Activated CD8-positive, alpha-beta memory T cell treated with anti-CD3 and anti-CD28 coated beads, Interleukin-2, amount 50 U/mL, for 24 hours (primary cell): ENCODE measurements around the gene FAU.

Experiments used
- DNase-seq: peaks from one replicate; pipeline ENCODE4 v3.0.0-alpha.2; 2020; ENCODE audit errors: extremely low read depth

The FAU gene

DNA sequence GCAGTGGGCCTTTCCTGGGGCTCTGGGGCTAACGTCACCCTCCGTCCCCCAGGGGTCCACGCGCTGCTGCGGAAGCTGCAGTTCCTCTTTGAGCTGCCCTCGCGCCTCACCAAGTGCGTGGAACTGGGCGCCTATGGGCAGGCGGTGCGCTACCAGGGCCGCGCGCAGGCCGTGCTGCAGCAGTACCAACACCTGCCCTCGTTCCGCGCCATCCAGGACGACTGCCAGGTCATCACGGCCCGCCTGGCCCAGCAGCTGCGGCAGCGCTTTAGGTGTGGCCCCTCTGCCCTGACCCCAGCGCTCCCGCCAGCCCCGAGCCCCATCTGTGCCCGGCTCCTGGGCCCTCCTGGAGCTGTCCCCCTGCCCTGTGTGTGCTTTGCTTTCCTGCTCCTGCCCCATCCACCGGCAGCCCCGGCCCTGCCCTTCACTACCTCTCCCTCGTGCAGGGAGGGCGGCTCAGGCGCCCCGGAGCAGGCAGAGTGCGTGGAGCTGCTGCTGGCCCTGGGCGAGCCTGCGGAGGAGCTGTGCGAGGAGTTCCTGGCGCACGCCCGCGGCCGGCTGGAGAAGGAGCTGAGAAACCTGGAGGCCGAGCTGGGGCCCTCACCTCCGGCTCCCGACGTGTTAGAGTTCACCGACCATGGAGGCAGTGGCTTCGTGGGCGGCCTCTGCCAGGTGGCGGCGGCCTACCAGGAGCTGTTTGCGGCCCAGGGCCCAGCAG is 14.0 kb downstream of the FAU start:
- DNase-seq = no peak

DNA sequence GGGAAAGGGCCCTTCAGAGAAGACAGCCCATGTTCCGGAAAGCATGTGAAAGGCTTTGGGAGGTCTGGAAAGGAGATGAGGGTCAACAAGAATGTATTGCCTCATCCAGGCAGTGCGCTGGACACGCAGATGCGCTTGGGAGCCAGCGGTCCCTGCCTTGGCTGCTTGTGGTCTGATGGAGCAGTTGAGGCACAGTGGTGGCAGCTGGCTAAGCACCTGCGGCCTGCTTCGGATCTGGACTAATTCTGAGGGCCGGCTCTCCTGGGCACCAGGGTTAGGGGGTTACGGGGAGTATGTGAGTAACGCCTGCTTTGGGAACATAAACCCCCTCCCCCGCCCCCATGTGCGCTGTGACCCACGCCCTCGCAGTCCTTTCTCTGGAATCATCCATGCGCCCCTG is 14.9 kb downstream of the FAU start:
- no peak for DNase-seq

DNA sequence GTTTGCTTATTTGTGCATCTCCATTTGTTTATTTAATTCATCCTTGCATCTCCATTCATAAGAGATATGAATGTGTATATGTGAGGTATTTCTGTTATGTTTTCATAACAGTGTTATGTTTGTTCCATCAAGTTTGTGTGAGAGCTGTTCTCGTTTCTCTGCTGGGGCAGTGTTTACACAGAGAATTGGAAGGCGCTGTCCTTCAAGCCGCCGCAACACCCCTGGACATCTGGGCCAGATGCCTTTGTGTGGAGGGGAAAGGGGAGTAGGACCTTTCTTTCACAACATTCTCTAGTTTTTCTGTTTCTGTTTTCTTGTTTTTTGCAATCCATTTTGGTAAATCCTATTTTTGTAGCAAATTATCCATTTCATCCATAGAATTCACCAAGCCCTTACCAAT is 17.3 kb downstream of the FAU start:
- no peak for DNase-seq

DNA sequence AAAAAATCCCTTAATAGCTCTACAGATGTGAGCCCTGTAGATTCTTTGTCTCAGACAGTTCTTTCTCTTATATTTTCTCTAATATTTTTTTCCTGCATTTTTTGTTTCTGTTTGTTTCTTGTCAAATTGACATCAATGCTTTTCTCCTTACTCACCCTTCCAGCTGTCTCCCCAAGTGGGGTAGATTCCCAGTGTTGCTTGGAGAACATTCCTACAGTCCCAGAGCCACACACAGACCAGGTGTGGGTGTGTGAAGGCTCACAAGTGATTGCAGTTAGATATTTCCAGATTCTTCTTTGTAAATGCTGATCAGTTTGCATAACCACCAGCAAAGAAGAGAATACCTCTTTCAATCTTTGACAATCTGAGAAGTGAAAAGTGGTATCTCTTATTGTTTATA is 18.5 kb downstream of the FAU start:
- no peak for DNase-seq

DNA sequence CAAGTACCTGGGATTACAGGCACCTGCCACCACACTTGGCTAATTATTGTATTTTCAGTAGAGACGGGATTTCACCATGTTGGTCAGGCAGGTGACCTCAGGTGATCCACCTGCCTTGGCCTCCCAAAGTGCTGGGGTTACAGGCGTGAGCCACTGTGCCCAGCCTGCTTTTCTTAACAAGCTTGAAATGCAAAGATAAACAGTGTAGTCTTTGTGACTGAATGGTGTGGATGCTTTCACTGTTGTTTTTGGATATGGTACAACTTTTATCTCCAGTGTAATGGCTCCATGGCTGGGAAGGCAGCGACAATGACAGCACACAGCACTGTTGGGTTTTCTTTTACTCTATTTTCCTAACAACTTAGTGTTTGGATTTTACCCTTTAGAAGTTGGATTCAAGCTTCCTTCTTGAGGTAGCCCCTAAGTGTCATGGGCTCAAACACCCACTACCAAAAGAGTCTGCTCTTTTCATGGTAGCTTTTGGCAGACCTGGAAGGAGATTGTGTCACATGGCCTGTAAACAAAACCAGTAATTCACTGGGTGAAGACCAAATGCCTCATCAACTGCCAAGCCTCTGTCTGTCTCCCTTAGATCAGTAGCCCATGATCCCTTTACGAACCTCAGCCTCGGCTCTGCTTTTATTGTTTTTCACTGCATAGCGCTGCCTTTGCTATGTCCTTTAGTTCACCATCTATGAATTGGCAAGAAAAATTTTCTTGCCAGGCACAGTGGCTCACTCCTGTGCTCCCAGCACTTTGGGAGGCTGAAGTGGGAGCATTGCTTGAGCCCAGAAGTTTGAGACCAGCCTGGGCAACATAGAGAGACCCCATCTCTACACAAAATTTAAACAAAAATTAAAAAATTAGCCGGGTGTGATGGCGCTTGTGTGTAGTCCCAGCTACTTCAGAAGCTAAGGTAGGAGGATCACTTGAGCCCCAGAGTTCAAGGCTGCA is 19.5 kb downstream of the FAU start:
- no peak for DNase-seq

DNA sequence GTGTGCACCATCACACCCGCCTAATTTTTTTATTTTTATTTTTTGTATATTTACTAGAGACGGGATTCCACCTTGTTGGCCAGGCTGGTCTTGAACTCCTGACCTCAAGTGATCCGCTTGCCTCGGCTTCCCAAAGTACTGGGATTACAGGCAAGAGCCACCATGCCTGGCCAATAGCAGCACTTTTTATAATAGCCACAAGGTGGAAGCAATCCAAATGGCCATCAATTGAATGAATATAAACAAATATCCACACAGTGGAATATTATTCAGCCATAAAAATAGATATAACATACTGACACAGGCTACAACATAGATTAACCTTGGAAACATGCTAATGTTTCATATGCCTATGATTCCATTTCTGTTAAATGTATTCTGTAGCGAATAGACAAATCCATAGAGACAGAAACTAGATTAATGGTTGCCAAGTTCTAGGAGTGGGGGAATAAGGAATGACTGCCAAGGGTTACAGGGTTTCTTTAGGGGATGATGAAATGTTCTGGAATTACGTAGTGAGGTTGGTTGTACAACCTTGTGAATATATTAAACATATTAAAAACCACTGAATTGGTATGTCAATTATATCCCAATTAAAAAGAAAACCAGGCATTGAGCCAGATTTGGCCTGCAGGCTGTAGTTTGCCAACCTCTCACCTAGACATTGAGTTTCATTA is 21.1 kb downstream of the FAU start:
- DNase-seq = no peak

DNA sequence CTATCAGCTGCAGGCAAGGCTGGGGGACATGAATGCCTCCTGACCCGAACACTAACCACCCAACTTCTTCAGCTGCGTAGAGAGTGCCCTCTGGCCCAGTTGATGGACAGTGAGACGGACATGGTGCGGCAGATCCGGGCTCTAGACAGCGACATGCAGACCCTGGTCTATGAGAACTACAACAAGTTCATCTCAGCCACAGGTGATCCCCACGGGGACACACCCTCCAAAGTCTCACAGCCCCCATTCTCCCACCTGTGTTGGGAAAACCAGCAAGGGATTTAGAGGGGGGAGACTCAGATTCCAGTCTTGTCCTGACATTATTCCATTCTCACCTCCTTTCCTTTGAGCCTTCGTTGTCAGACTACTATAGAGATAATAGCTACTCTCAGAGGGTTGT is 25.0 kb downstream of the FAU start:
- DNase-seq = no peak

DNA sequence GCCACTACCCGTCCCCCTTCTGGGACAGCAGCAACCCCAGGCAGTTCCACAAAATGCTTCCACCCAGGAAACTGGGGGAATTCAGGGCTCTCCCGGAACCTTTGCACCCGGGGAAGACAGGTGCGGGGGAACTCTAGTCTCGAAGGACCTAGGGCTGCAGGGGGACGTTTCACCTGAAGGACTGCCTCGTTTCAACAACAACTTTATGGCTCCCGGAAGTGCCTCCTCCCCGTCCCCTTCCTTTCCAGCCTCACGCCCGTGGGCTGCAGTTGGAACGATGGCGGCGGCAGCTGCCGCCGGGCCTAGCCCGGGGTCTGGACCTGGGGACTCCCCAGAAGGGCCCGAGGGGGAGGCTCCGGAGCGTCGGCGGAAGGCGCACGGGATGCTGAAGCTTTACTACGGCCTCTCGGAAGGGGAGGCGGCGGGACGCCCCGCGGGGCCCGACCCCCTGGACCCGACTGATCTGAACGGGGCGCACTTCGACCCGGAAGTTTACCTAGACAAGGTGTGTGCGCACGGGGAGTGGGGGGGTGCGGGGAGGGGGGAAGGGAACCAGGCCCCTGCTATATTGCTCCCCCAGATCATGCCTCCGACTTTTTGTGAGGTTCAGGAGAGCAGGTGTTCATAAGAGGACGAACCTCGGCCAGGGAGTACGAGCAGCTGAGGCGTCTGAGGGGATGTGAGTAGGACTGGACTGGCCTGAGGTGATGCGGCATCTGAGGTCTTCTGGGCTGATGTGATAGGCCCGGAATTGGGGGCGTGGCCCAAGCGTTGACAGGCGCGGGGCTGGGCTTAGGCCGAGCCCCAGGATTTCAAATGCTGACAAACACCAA is 25.7 kb downstream of the FAU start, which contains the start of gene VPS51:
Gene VPS51, plus strand, starts transcription at position 241 of the 833 bp plus-strand sequence. Its CDS starts 37 bp downstream, at position 278.
- DNase-seq = peak; percentile 65

DNA sequence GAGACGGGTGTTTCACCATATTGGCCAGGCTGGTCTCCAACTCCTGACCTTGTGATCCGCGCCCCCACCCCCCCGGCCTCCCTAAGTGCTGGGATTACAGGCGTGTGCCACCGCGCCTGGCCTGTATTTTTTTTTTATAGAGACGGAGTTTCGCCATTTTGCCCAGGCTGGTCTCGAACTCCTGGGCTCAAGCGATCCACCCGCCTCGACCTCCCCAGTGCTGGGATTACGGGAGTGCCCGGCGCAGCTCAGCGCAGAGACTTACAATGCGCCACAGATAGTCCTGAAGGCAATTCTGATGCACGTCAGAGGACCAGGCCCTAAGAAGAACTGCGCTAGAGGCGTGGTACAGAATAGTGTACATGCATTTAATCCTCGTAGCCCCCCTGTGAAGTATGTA is 26.5 kb downstream of the FAU start:
- DNase-seq = no peak

DNA sequence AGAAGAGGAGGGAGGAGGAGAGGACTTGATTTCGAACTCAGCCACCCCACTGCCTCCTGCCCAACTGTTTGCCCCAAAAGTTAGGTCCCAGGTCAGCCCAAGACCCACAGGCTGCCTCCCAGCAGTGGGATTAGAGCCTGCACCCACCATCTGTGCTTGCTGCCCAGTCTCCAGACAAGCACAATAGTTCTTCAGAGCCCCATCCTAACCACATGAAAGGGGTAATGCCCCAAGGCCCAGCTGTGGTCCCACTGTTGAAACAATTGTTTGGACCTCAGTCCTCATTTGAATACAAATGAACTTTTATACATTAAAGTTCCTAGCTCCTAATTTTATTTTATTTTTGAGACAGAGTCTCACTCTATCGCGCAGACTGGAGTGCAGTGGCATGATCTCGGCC is 31.3 kb downstream of the FAU start:
- DNase-seq = no peak

DNA sequence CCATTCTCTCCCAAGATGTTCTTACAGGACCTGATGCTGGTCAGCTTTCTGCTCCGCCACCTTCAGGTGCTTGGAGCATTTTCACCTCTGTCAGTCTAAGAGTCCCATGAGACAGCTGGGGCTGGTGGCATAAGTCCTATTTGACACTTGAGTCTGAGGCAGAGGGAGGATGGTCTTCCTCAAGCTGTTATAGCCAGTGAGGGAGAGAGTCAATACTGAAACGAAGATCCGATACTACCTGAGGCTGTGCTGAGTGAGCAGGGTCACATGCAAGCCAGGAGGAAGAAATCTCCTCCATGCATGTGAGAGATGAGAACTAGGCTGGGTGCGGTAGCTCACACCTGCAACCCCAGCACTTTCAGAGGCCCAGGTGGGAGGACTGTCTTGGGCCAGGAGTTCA is 32.3 kb downstream of the FAU start:
- no peak for DNase-seq

DNA sequence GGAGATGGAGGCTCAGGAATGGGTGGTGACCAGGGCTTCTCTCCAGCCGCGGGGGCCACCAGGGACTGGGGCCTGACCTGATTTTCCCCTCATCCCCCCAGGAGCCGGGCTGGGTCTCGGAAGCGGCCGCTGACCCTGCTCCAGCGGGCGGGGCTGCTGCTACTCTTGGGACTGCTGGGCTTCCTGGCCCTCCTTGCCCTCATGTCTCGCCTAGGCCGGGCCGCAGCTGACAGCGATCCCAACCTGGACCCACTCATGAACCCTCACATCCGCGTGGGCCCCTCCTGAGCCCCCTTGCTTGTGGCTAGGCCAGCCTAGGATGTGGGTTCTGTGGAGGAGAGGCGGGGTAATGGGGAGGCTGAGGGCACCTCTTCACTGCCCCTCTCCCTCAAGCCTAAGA is 34.1 kb downstream of the FAU start:
- DNase-seq = no peak

DNA sequence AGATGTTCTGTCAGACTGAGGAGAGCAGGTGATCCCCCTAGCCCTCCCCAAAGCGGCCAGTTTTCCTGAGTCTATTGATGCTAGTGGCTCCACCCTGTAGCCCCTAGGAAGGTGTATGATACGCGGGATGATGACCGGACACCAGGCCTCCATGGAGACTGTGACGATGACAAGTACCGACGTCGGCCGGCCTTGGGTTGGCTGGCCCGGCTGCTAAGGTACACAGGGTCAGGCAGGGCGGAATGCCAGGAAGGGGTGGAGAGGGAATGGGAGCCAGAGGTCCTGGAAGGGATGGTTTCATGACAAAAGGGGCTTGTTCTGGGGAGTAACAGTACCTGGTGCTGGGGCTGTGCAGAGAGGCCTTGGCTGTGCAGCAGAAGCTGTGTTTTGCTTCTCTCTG is 34.7 kb downstream of the FAU start:
- DNase-seq = no peak

DNA sequence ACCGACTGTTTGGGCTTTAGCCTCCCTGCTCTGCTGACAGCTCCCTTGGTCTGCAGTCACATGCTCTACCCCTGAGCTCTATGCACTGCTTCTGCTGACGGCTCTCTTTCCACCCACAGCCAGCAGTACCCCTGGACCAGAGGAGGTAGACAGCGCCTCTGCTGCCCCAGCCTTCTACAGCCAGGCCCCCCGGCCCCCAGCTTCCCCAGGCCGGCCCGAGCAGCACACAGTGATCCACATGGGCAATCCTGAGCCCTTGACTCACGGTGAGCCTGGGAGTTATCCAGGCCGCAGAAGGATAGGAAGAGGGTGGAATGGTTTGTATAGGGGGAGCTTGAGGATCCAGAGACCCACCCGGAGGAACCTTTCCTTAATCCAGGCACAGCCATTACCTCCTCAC is 35.1 kb downstream of the FAU start:
- no peak for DNase-seq

DNA sequence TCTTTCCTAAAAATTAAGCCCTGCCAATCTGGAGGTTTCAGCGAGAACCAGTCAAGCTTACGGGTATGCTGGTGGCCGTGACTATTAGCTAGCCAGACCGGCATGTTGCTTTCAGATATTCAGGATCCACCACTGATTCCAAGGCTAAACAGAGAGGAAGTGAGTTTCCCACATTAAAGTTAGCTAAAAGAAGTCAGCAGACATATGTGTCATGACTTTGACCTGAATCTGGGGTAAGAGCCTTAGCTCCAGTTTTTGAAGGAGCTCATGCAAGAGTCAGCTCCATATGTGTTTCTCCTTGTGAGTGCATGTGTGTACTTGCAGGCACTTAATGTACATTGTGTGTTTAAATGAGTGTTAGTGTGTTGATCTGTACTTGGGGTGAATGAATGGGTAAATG is 36.5 kb downstream of the FAU start:
- no peak for DNase-seq

DNA sequence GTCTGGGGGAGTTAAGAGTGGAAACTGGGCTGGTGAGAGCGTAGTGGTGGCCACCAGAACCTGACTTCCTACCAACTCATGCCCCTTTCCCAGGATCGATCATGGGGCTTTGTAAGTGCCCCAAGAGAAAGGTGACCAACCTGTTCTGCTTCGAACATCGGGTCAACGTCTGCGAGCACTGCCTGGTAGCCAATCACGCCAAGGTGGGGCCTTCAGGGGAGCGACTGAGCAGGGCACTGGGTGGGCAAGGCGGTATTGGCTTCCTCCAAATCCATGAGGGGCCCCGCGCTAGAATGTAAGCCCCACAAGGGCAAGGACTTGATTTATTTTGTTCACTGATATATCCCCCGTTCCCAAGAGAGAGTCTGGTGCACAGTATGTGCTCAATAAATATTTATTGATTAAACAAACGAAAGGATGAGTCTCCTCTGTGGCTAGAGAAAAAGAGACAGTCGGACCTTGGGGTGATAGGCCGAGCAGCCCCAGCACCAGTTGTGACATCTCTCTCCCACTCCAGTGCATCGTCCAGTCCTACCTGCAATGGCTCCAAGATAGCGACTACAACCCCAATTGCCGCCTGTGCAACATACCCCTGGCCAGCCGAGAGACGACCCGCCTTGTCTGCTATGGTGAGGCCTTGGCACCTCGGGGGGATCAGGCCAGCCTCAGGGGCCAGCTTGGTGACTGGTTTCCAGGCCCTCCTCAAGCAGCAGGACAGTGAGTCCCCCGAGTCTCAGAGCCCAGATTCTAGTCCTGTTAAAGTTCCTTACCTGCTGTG is 37.1 kb downstream of the FAU start:
- DNase-seq = no peak

DNA sequence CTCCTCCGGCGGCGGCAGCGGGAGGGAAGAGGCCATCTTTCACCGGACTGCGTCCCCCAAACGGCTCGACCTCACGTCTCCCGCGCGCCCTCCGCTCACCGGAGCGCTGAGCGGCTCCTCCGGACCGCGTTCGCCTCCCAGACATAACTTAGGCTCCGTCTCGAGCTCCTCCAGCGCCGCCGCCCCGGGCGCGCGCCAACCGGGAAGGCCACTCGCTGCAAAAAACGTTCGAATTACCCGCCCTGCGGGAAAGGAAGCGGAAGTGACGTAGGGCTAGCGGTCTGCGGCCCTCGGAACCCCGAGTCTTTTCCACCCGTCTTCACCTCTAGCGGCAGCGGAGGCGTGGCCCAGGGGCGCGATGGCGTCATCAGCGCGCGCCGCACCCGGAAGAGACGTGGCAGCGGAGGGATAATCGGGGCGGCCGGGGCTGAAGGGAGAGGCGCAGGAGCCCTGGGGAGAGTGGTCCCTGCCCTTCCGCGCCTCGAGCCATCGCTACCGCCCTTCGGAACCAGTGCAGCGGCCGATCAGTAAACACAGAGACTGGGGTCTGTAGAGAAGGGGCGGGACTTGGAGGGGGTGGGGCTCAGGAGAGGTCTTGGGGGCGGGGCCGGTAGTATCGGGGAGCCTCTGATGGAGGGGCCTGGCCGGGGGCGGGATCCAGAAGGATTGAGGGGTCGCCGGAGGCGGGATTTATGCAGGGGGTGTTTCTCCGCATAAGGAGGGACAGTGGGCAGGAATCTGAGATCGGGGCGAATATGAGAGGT is 37.9 kb downstream of the FAU start, which contains the start of the genes CDCA5 and ZFPL1:
Gene CDCA5, minus strand, starts transcription at position 207 of the 764 bp plus-strand sequence. Its CDS starts 62 bp downstream, at position 145.
Gene ZFPL1, plus strand, starts transcription at position 389 of the 764 bp plus-strand sequence. CDS start 477 bp downstream, outside the sequence.
- DNase-seq = peak; percentile 93

DNA sequence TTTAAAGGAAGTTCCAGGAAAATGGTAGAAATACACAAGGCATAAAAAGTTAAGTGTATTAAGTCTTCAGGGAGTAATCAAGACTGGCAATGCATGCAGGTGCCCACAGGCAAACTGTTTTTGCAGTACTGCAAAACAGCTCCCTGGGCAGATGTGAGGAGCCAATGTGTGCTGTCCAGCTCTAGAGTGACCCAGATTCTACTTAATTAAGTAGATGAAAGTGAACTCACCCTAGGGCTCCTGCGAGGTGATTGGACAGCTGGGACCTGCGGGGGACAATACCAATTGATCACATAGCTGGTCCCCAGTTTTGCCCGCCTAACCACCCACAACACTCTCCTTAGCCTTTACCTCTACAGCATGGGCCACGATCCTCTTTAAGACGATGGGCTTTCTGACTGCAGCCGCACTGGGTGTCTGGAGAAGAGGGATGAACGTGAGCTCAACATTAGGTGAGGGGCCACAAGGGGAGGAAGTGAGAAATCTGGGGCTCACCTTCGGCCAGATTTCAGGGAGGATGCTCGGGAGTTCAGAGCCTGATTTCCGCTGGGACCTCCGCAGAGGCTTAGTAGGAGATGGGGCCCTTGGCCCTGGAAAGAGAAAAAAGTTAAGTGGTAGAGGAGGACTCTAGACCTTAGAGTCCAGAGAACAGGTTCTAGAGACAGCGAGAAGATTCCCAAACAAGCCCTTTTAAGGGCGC is 38.6 kb downstream of the FAU start:
- no peak for DNase-seq

DNA sequence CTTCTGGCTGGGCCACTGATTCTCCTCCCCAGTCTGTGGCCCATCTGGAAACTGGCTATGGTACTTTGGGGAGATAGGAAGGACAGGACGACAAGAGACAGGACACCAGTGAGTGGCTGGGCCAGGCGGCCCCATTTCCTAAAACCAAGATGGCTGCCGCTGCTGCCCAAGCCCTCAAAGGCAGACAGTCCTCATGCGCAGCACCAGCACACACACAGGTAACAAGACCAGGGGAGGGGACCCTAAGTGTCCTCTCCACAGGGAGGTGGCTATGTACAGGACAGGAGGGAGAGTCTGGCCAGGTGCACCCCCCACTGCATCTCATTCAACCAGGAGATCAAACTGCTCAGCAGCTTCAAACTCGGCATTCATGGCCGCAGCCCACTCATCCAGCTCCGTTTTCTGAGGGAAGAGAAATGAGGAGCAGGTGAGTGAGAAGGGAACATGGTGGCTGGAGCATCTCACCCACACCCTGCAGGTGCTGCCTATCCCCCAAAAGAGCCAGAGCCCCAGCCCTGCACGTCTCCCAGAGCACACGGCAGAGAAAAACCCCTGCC is 43.1 kb downstream of the FAU start:
- DNase-seq = no peak
